Right kidney (tissue), 1 donor: ENCODE measurements around the gene DOCK2.
"Not testable (repeated sequence)": the region's sequence is repeated elsewhere in the genome, so short reads cannot be mapped to it uniquely, and the experiment has no call there.

Experiments
- DNase-seq: peaks from one replicate; pipeline ENCODE4 v3.0.0-alpha.2; 2016

The DOCK2 gene

DNA sequence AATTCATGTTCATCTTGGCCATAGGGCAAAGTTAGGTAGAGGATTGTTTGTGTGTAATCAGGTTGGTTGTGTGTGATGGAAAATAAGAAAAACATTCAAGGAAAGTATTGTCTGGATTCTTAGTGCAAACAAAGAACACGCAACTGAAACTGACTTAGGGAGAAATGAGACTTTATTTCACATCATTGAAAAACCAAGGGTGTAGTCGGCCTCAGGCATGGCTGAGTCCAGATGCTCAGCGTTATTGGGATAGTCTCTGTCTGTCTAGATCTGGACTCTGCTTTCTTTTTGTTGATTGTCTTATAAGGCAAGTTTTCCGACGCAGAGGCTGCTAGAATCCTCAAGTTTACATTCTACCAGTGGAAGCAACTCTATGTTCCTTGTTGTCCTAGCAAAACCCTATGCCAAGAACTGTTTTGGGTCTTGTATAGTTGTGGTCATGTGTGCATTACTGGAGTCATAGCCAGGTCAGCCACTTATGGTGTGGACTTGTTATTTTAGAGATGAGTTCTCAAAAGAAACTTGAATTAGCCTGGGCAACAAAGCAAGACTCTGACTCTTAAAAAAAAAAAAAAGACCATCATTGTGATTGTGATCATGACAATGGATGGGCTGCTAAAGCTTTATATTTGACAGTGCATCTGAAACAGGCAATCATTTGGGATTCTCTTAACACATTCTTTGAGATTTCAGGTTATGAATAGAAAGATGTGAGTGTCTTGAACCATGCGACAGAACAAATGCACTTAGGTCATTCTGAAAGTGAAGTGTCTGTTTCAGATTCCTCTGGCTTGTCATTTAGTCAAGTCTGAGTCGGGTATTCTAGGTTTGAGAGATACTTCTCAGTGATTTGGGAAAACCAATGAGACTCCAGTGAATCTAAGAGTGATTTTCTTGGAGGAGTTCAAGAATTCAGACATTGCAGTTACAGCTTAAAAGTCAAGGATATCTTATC, 82.6 kb downstream of the DOCK2 start:
- no peak for DNase-seq

DNA sequence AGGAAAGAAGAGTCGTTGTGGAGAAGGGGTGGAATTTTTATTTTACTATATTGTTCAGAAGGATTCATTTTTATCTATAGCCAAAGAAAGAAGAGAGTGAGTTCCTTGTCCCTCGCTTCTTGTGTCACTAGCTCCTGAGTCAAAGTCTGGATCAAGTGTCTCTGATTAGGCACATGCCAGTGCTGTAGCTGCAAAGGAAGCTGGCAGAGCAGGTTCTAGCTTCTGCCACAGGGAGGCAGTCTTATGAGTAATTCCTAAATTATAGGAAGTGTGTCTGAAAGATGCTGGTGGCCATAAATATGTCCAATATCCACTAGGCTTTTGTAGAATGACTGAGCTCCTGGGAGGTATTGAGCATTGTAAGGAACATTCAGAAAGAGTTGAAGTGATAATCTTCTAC, 84.7 kb downstream of the DOCK2 start:
- no peak for DNase-seq

DNA sequence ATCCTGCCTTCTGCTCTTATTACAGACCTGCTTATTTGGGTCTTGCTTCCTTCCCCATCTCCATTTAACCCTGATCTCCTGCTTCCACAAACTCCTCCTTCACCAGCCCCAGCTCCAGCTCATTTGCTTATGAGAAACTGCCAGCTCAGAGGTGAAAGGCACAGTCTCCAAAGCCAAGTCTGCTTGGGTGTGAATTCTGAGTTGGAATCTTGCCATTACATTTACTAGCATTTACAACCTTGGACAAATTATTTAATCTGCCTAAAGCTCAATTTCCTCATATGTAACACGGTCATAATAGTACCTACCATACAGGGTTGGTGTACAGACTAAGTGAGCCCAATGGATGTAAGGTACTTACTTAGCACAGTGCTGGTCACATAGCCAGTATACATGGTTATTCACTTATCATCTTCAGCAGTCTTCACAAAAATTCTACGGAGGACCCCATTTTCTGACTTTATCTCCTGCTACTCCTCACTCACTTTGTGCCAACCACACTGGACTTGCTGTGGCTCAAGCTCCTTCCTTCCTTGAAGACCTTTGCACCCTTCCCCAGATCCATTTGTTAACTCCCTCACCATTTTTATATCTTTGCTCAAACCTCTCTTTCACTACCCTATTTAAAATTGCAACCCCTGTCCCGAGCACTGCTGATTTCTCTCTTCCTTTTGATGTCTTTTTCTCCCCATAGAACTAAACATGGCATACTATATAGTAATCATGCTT, 86.2 kb downstream of the DOCK2 start:
- DNase-seq = no peak

DNA sequence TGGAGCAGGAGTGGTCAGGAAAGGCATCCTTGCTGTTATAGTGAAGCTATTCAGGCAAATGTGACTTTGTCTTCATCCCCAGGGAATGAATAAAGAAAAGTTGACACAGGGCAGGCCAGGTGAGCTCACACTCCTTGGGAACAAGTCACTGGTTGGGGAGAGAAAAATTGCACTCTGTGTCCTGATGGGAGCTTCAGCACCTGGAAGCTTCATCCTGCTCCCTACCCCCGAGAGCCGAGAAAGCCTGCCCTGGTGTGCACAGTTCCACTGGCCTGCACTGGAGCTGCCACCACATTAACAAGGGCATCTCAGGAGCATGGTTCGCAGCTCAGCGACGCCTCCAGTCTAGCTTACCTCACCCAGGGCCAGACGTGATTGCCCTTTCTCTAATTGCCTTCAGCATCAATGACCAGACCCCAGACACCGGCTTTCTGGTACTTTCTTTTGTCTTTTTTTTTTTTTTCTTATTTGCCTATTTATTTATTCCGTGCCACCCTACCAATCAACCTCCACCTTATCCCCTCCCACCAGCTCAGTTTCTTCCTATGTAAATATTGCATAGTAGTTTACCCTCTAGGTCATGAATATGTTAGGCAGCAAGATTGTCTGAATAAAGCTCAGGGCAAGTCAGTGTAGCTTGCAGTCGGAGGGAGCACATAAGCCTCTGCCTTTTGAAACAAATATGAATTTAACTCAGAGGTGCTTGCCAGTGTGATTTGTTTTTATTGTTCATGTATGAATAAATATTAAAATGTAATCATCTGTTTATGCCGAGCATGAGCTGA, 87.4 kb downstream of the DOCK2 start:
- no peak for DNase-seq

DNA sequence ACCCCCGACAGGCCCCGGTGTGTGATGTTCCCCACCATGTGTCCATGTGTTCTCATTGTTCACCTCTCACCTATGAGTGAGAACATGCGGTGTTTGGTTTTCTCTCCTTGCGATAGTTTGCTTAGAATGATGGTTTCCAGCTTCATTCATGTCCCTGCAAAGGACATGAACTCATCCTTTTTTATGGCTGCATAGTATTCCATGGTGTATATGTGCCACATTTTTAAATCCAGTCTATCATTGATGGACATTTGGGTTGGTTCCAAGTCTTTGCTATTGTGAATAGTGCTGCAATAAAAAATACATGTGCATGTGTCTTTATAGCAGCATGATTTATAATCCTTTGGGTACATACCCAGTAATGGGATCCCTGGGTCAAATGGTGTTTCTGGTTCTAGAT, 88.6 kb downstream of the DOCK2 start:
- not testable (repeated sequence) for DNase-seq

DNA sequence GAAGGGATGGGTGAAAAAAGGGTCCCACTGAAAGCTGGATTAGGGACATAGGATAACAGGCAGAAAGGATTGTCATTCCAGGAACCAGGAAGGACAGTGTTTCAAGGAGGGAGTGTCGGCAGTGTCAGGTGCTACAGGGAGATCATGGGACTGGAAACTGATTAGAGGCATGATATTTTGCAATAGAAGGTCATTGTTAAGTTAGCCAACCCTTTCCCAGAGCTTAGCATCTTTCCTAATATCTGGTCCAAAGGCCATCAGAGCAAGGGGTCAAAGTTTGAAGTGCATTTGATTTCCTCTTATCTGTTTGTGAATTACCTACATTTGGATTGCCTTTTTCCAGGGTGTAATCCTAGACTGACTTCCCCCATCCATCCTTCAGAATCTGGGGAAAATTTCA, 91.3 kb downstream of the DOCK2 start:
- DNase-seq = no peak

DNA sequence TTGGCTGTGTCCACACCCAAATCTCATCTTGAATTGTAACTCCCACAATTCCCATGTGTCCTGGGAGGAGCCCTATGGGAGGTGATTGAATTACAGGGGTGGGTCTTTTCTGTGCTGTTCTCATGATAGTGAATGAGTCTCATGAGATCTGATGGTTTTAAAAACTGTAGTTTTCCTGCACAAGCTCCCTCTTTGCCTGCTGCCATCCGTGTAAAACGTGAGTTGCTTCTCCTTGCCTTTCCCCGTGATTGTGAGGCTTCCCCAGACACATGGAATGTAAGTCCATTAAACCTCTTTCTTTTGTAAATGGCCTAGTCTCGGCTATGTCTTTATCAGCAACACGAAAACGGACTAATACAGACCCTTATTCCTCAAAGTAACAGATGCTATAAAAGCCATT, 94.1 kb downstream of the DOCK2 start:
- DNase-seq = no peak

DNA sequence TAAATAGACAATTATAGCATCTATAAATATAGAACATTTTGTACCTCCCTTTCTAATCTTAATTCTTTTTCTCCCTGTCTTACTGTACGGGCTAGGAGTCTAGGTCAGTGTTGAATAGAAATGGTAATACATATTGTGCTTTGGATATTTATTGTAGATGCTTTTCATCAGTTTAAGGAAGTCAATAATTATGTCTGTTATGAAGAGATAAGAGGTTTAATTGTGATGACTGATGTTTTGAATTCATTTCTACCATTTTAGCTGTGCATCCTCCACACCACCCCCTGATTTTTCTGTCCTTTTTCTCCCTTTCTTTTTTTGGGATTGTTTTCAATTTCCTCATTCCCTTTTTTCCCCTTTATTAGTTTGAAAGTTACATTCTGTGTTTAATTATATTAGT, 95.8 kb downstream of the DOCK2 start:
- no peak for DNase-seq

DNA sequence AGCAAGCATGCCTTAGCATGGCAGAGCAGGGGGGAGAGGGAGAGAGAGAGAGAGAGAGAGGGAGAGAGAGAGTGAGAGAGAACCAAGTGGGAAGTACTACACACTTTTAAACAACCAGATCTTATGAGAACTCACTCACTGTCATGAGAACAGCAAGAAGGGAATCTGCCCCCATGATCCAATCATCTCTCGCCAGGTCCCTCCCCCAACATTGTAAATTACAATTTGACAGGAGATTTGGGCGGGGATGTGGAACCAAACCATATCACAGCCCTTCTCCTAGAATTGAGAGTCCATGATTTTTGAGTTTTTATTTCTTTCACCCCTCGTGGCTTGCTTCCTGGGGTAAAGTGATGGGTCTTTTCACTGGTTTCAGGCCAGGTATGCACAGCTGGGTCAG, 98.8 kb downstream of the DOCK2 start:
- no peak for DNase-seq

DNA sequence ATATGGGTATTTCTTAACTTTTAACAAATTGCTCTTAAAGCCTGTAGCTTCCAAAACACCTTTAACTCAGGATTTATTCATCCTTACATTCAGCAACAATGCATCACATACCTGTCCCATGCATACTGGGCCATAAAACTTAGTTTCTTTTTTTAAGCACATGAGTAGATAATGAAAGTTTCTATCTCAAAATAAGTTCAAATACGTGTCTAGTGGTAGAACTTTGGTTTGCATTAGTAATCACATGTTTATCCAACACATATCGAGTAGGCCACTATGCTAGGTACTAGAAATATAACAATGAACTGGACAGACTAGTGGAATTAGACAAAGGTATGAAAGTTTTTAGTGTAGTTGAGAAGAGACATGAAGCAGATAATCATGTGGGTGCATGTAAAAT, 99.6 kb downstream of the DOCK2 start:
- DNase-seq = no peak

DNA sequence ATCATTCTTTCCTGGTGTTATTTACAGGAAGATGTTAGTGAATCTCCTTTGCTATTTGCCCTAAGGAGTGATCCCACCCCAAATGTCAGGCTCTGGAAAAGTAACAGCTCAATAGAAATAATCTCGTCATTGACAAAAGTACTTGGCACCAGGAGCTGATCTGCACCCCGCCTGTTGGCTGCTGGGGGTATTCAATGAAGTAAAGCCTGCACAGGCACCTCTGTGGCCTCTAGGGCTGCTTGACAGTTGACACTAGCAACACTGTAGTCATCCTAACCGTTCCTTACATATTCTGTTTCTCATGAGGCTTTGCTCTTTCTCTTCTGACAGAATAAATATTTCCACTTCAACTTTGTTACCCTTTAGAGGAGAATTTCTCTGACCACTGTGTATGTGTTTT, 103.4 kb downstream of the DOCK2 start:
- no peak for DNase-seq

DNA sequence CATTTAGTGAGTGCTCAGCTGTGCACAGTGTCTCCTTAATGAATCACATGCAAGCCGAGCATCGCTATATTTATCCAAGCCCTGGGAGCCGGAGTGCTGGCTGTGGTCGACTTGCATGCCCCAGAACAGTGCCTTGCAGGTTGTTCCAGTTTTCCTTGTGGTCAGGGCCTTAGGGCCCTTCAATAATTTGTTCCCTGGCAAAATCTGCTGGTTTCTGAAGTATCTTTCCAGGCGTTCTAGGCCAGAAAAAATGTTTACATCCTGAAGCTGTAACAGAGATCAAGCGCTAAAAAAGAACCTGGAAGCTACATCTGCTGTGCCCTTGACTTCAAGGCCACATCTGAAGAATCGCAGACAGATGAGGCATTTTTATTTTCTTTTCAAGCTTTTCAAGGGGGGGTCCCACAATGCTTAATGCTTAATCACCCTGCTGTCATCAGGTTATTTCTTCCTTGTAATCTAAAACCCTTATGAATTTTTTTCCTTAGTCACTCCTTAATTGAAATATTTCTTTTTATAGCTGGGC, 105.8 kb downstream of the DOCK2 start:
- no peak for DNase-seq

DNA sequence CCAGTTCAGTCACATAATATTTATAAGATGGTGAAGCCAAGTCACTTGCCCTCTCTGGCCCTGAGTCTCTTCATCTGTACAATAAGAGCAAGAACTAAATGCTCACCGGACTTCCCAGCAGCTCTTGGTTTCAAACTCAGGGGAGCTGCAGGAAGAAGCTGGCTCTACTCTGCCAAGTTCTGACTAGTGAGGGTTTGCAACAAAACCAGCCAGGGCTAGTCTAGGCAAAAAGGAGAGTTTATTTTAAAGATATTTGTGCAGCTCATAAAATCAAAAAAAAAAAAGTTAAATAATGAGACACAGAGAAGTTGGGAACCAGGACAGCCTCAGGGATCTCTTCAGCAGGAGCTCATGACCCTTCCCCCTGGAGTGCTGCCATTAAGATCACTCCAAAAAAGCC, 107.3 kb downstream of the DOCK2 start:
- no peak for DNase-seq

DNA sequence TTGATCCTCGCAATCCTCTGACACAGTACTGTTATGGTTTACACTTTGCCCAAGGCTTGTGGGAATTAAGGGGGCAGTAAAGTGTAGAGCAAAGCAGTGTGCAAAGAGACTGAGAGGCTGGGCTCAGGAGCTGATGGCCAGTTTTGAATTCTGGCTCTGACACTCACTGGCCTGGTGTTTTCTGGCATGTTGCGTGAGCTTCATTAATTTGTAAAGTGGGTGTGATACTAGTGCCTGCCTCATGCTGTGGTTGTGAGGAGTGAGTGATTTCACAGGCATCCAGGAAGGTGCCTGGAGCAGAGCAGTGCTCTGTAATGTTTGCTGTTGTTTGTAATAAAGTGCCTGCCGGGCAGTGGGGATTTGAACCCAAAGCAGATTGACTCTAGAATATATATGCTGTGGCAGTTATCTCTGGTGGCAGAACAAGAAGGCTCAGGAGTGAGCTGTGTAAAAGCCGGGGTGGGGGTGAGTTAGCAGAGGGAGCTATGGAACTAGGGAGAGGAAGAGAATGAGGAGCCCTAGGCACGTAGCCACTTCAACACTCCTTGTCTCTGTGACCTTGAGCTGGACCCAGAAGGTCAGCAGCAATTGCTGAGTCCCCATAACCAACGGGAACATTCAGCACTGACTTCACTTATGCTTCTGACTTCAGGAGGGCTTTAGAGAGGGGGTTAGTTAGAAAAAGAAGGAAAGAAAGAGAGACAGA, 108.5 kb downstream of the DOCK2 start:
- DNase-seq = no peak

DNA sequence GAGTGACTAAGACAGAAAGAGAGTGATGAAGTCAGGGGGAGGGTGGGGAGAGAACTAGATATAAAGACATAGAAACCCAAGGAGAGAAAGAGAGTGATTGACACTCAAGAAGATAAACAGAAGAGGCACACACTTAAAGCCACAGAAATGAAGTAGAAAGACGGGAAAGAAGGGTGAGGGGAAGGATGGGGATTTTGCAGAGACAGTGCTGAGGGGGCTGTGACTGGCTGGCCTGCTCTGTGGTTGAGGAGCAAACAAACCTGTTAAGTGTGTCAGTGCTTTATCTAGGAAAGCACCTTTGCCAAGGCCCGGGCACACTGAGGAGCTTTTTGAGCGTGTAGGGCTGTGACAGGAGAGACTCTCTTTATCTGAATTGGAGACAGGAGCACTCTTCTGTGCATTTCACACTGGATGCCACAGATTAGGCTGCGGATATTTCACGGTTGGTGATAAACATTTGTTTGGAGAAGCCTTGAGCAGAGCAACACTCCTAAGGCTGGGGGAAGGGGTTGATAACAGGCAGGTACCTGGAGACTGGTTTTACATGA, 109.1 kb downstream of the DOCK2 start:
- no peak for DNase-seq

DNA sequence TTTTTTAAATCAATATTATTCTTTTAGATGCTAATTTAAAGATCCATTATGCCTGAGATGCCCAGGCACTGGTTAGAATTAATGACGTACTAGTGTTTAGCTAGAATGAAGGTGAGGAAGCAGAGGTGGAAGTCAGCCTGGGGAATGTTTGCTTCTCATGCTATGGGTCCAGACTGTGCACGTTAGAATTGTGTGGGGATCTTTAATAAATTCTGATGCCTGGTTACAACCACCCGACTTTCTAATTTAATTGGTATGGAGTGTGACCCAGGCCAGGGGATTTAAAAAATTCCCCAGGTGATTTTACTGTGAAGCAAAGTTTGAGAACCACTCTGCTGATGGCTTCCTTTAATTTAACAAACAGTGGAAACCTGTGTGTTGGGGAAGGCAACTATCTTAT, 111.1 kb downstream of the DOCK2 start:
- no peak for DNase-seq

DNA sequence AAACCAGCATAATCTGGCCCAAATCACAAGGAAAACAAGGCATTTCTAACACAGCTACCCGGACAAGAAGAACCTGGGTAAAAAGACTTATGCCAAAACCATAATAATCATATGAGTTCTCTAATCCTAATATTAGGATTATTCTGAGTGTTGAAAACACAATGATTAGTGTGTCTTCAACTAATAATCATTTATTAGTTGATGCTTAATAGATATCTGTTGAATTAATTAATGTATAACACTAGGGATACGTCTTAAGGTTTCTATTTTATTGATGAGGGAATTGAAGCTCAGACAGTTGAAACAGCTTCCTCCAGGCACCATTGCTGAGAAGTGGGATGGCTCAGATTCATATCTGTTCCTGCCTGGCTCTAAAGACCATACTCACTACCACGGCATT, 112.2 kb downstream of the DOCK2 start:
- DNase-seq = no peak

DNA sequence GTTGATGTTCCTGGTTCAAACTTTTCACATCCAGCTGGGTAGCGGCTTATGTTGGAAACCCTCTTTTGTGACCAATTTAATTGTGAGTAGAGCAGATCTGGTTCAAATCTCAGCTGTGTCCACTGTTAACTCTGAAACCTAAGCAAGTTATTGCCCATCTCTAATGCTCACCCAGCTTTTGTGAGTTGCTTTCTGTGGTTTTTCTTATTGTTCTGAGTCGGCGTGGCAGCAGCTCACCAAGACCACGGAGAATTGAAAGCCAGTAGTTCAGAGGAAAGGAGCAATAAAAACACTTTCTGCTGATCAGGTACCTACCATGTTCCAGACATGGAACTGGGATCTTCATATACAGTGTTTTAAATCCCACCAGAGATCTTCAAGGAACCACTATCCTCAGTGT, 114.4 kb downstream of the DOCK2 start:
- no peak for DNase-seq

DNA sequence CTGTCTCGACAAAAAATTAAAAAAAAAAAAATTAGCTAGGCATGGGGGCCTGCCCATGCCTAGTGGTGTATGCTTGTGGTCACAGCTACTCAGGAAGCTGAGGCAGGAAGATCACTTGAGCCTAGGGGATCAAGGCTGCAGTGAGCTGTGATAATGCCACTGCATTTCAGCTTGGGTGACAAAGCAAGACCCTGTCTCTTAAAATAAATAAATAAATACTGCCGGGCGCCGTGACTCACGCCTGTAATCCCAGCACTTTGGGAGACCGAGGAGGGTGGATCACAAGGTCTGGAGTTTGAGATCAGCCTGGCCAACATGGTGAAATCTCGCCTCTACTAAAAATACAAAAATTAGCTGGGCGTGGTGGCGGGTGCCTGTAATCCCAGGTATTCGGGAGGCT, 115.5 kb downstream of the DOCK2 start:
- DNase-seq = not testable (repeated sequence)

DNA sequence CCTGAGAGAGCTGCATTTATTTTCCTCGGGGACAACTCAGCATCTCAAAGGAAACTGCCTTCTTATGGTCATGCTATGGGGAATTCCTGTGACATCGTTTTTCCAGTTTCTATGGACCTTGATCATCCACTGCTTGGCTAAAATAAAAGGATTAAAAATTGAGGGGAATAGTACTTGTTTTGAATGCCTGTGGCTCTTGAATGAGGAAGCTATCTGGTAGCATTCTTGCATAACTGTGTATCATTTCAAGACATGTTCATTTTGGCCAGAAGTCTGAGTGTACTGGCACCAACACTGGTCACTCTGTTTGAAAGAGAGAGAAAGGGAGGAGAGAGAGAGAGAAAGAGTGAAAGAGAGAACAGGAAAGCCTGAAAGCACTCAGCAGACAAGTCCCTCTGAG, 116.7 kb downstream of the DOCK2 start:
- no peak for DNase-seq

DNA sequence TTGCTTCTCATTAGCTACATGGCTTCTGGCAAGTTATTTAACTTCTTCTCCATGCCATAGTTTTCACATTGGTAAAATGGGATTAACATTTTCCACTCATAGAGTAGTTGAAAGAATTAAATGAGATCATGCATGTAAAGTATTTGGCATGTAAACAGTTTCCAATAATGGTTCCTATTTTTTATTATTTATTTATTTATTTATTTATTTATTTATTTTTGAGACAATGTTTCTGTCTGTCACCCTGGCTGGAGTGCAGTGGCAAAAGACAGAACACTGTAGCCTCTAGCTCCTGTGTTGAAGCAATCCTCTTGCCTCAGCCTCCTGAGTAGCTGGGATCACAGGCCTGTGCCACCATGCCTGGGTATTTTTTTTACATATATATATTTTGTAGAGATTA, 117.7 kb downstream of the DOCK2 start:
- DNase-seq = no peak
